Amniotic stem cell (primary cell): ENCODE results near the gene BROX.

Source experiments
- DNase-seq: peaks from one replicate; lab custom pipeline; 2025; lab: John Stamatoyannopoulos, UW

The BROX gene

DNA sequence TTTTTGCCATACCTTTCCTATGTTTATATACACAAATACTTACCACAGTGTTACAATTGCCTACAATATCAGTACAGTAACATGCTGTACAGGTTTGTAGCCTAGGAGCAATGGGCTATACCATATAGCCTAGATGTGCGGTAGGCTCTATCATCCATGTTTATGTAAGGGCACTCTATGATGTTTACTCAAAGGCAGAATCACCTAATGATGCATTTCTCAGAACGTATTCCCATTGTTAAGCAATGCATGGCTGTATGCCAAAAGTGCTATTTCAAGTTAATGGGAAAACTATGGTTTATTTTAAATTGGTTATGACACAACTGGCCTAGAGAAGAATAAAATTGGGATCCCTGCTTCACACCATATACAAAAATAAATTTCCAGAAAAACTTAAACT is 65.6 kb downstream of the BROX start:
- DNase-seq: no peak

DNA sequence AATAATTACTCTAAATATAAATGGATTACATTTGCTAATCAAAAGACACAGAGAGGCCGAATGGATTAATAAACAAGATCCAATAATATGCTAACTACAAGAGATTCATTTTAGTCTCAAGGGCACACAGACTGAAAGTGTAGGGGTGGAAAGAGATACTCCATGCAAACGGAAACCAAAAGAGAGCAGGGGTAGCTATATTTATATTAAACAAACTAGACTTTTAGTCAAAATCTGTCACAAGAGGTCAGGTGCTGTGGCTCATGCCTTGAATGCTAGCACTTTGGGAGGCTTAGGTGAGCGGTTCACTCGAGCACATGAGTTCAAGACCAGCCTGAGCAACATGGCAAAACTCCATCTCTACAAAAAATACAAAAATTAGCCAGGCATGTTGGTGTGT is 68.9 kb downstream of the BROX start:
- DNase-seq: no peak

DNA sequence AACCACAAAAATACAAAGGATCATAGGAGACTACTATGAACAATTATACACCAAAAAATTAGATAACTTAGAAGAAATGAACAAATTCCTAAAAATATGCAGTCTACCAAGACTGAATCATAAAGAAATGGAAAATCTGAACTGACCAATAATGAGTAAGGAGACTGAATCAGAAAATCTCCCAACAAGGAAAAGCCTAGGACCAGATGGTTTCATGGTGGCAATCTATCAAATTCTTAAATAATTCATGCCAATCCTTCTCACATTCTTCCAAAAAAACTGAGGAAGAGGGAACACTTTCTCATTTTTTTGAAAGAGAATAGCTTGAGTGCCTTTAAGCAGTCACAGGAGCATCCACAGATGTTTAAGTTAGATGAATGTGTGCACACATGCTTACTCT is 70.7 kb downstream of the BROX start:
- no peak for DNase-seq

DNA sequence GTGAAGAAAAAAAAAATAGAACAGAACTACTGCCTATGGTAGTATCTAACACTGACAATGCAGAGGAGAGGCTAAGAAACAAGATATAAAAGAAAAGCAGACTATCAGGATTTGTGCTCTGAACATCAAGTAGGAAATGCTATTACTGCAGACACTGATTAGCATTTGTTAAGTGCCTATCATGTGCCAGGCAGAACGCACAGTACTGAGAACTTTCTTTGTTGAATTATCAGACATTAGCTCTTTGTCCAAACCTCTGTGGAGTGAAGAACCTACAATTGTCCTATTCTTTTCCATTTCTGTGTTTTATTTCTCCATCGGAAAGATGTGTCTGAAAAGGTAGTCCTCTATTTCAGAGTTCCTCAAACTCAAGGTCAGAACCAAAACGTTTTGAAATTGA is 72.0 kb downstream of the BROX start:
- no peak for DNase-seq
